Keratinocyte (primary cell): Measurements from ENCODE around the gene ACACA. TPM values are rescaled to one million over a fixed set of nuclear protein-coding genes. Genes with fewer than 3 reads are reported as not detected.
A peak's percentile ranks its signal among the peaks of the same experiment; 100 is the strongest.

ENCODE experiments used
- DNase-seq: peaks from one replicate; pipeline ENCODE4 v3.0.0-alpha.2; 2011; ENCODE audit warnings: low read depth, missing footprints, low spot score
- FAIRE-seq: peaks from 2 replicates; lab custom pipeline; 2011; peaks lifted over from hg19 to GRCh38; lab: Jason Lieb, UNC
- H2AFZ ChIP-seq: 2 replicates; pipeline ENCODE4 v1.6.0; 2012; ENCODE audit warnings: low read length, control low read depth, inconsistent platforms; ENCODE audit not compliant: control insufficient read depth
- H3K27ac ChIP-seq: 2 replicates; pipeline ENCODE4 v1.5.1; 2011; ENCODE audit warnings: low read length; ENCODE audit not compliant: control insufficient read depth, insufficient read depth
- H3K27me3 ChIP-seq: 3 replicates; pipeline ENCODE4 v1.6.0; 2011; ENCODE audit warnings: low read length; ENCODE audit not compliant: control insufficient read depth, insufficient read depth; ENCODE audit errors: extremely low read depth
- H3K36me3 ChIP-seq, 2 experiments: 2 replicates in 1 of 2; 3 replicates in 1 of 2; pipeline ENCODE4 v1.5.1; 2011; ENCODE audit warnings: low read length in 2 of 2, mild to moderate bottlenecking in 1 of 2; ENCODE audit not compliant: control insufficient read depth in 2 of 2, insufficient read depth in 2 of 2; ENCODE audit errors: extremely low read depth in 1 of 2
- H3K4me1 ChIP-seq: 3 replicates; pipeline ENCODE4 v1.5.1; 2011; ENCODE audit warnings: low read length; ENCODE audit not compliant: control insufficient read depth, insufficient read depth; ENCODE audit errors: extremely low read depth
- H3K4me2 ChIP-seq: 3 replicates; pipeline ENCODE4 v1.6.0; 2011; ENCODE audit warnings: low read depth, low read length; ENCODE audit not compliant: control insufficient read depth, insufficient read depth; ENCODE audit errors: extremely low read depth
- H3K4me3 ChIP-seq, 3 experiments: fragments of 200-600 bp in 1 of 3; sonication (generic) in 1 of 3; 2 replicates in 2 of 3; 3 replicates in 1 of 3; pipeline ENCODE4 v1.5.1; 2011 to 2016; ENCODE audit warnings: low read length in 3 of 3, mild to moderate bottlenecking in 3 of 3, control low read depth in 2 of 3, inconsistent platforms in 1 of 3, low read depth in 1 of 3, mixed read lengths in 1 of 3, mixed run types in 1 of 3, moderate library complexity in 1 of 3; ENCODE audit not compliant: control insufficient read depth in 2 of 3, insufficient read depth in 2 of 3; ENCODE audit errors: extremely low read depth in 1 of 3
- H3K79me2 ChIP-seq: 2 replicates; pipeline ENCODE4 v1.6.0; 2012; ENCODE audit warnings: low read length; ENCODE audit not compliant: control insufficient read depth, insufficient read depth
- H3K9ac ChIP-seq: 3 replicates; pipeline ENCODE4 v1.6.0; 2011; ENCODE audit warnings: low read length; ENCODE audit not compliant: control insufficient read depth, insufficient read depth; ENCODE audit errors: extremely low read depth
- H3K9me1 ChIP-seq: 3 replicates; pipeline ENCODE4 v1.6.0; 2011; ENCODE audit warnings: low read length; ENCODE audit not compliant: control insufficient read depth, insufficient read depth; ENCODE audit errors: extremely low read depth
- H3K9me3 ChIP-seq: 2 replicates; pipeline ENCODE4 v1.5.1; 2012; ENCODE audit warnings: low read depth, low read length; ENCODE audit not compliant: control insufficient read depth
- H4K20me1 ChIP-seq: 3 replicates; pipeline ENCODE4 v1.6.0; 2011; ENCODE audit warnings: low read length; ENCODE audit not compliant: control insufficient read depth, insufficient read depth; ENCODE audit errors: extremely low read depth
- CTCF ChIP-seq, 3 experiments: IDR thresholded peaks in 1 of 3; conservative IDR thresholded peaks in 1 of 3; optimal IDR thresholded peaks in 1 of 3; 2 replicates in 2 of 3; 3 replicates in 1 of 3; pipeline versions ENCODE3 to v1.5.1; 2011; ENCODE audit warnings: low read length in 3 of 3, mild to moderate bottlenecking in 3 of 3, moderate library complexity in 2 of 3, control low read depth in 1 of 3, inconsistent platforms in 1 of 3; ENCODE audit not compliant: insufficient read depth in 2 of 3; ENCODE audit errors: extremely low read depth in 1 of 3
- EZH2 ChIP-seq: IDR thresholded peaks from one replicate; pipeline ENCODE4 v1.6.1; 2012; ENCODE audit warnings: inconsistent platforms, mild to moderate bottlenecking, low read length, moderate library complexity
- dilution Hi-C: fragments of 300-500 bp; cut with MboI; formaldehyde crosslinking; loops from one replicate; pipeline ENCODE4 v1.7.0; 2020; ENCODE audit warnings: low sequenced_read_pairs; ENCODE audit not compliant: extremely low pct_ligation_motif_present
- polyA plus RNA-seq, 5 experiments: library from polyadenylated mRNA; depleted of rRNA in 3 of 5; stranded (reverse) in 3 of 5; stranded (forward) in 1 of 5; unstranded in 1 of 5; fragments of >200 nt; gene quantifications; 1 replicate in 1 of 5; 2 replicates in 3 of 5; 3 replicates in 1 of 5; pipeline versions ENCODE4 v1.2.1 to v1.2.3, GENCODE V29; 2011 to 2012; ENCODE audit warnings: missing spikeins in 2 of 5, low read depth in 1 of 5, low replicate concordance in 1 of 5

Gene ACACA
- polyA plus RNA-seq, 1 donor (not counting 4 experiments of a cell fraction or from before 2014, with no cell fraction given): 85.8 TPM

- H3K9ac ChIP-seq: no peak overlapping the region
- H3K9me1 ChIP-seq: no peaks in the 10 kb centered on the region
- peaks cover 10% of the 10 kb centered on the region for H3K4me1 ChIP-seq
- DNase-seq (no peak), FAIRE-seq (no peak)
- H2AFZ ChIP-seq: peak overlapping the region; percentile 42
- no peaks in the 10 kb centered on the region for H3K27me3 ChIP-seq
- H3K4me3 ChIP-seq: peak overlapping the region in 1 of 3 experiments; percentile 15
- H3K36me3 ChIP-seq: peaks cover 7 to 11% of the 10 kb centered on the region in 2 experiments
- no peaks in the 10 kb centered on the region for H3K9me3 ChIP-seq
- H3K4me2 ChIP-seq: peak overlapping the region; percentile 55
- no peaks in the 10 kb centered on the region for H4K20me1 ChIP-seq
- no peak for TF ChIP-seq CTCF (optimal IDR thresholded peaks at IDR 0.05 in 1 of 3, IDR thresholded peaks at IDR 0.05 in 1 of 3, conservative IDR thresholded peaks at IDR 0.05 in 1 of 3; ENCODE audit: extremely low read depth in 1 of 3, insufficient read depth in 2 of 3, low read length in 3 of 3)
- dilution Hi-C loops: no loop called here
- no peaks in the 10 kb centered on the region for H3K79me2 ChIP-seq
- H3K27ac ChIP-seq: peak overlapping the region; percentile 33
These were observed 259.3 kb downstream of the ACACA start for GRCh38 chr17:37147301-37147812.

GRCh38 chr17:37146086-37147064, 260.3 kb downstream of the ACACA start:
- H3K9me1 ChIP-seq: no peaks in the 10 kb centered on the region
- H3K9me3 ChIP-seq: no peaks in the 10 kb centered on the region
- H3K36me3 ChIP-seq: peaks cover 4 to 11% of the 10 kb centered on the region in 2 experiments
- H3K4me2 ChIP-seq: no peak overlapping the region
- no peak overlapping the region for H3K9ac ChIP-seq
- peaks cover 10% of the 10 kb centered on the region for H3K4me1 ChIP-seq
- dilution Hi-C loops: no loop called here
- TF ChIP-seq EZH2 (no peak), CTCF (optimal IDR thresholded peaks at IDR 0.05 in 1 of 3, IDR thresholded peaks at IDR 0.05 in 1 of 3, conservative IDR thresholded peaks at IDR 0.05 in 1 of 3; ENCODE audit: extremely low read depth in 1 of 3, insufficient read depth in 2 of 3, low read length in 3 of 3) (no peak)
- H2AFZ ChIP-seq: no peak overlapping the region
- FAIRE-seq (no peak), DNase-seq (no peak)
- no peaks in the 10 kb centered on the region for H3K27me3 ChIP-seq
- H3K79me2 ChIP-seq: no peaks in the 10 kb centered on the region
- no peak overlapping the region for H3K4me3 ChIP-seq
- no peak overlapping the region for H3K27ac ChIP-seq
- H4K20me1 ChIP-seq: no peaks in the 10 kb centered on the region
